H1 (cell line): Measurements from ENCODE around the gene NRXN3. TPM values are rescaled to one million over a fixed set of nuclear protein-coding genes. Genes with fewer than 3 reads are reported as not detected.

Experiments used
- CTCF ChIA-PET: fragments of 300-600 bp; sonication (Branson Sonifier 250); formaldehyde crosslinking; loops from one replicate; lab custom pipeline; 2021; ENCODE audit not compliant: partially characterized antibody; lab: Charles Lee
- POLR2A ChIA-PET: fragments of 300-600 bp; sonication (Branson Sonifier 250); formaldehyde crosslinking; loops from one replicate; lab custom pipeline; 2021; ENCODE audit warnings: inconsistent platforms; ENCODE audit not compliant: partially characterized antibody; lab: Charles Lee
- DNase-seq, 2 experiments: peaks; one replicate each; pipeline versions ENCODE4 v3.0.0 to v3.0.0-alpha.2; 2010 to 2022; ENCODE audit warnings: low spot score in 2 of 2, low read depth in 1 of 2, mixed read lengths in 1 of 2
- FAIRE-seq: peaks from 2 replicates; lab custom pipeline; 2011; peaks lifted over from hg19 to GRCh38; lab: Jason Lieb, UNC
- H2AFZ ChIP-seq: 2 replicates; pipeline ENCODE4 v1.8.1; 2012; ENCODE audit warnings: low read length, inconsistent platforms
- H2AK5ac ChIP-seq: 2 replicates; pipeline ENCODE4 v1.6.1; 2013; ENCODE audit warnings: low read depth, low read length
- H2BK120ac ChIP-seq: replicated peaks from 2 replicates; pipeline ENCODE3; 2013; ENCODE audit warnings: low read depth, low read length, inconsistent platforms
- H2BK12ac ChIP-seq: 2 replicates; pipeline ENCODE4 v1.6.1; 2013; ENCODE audit warnings: low read depth, low read length
- H2BK15ac ChIP-seq: 2 replicates; pipeline ENCODE4 v1.6.1; 2013; ENCODE audit warnings: low read length
- H2BK20ac ChIP-seq: 2 replicates; pipeline ENCODE4 v1.6.1; 2013; ENCODE audit warnings: low read length
- H2BK5ac ChIP-seq: 2 replicates; pipeline ENCODE4 v1.6.1; 2013; ENCODE audit warnings: low read depth, low read length
- H3K14ac ChIP-seq: 2 replicates; pipeline ENCODE4 v1.6.1; 2013; ENCODE audit warnings: inconsistent platforms; ENCODE audit not compliant: insufficient read length
- H3K18ac ChIP-seq: 2 replicates; pipeline ENCODE4 v1.6.1; 2013; ENCODE audit warnings: low read length; ENCODE audit errors: extremely low read depth
- H3K23ac ChIP-seq: 2 replicates; pipeline ENCODE4 v1.6.1; 2013; ENCODE audit warnings: inconsistent platforms; ENCODE audit not compliant: insufficient read length
- H3K23me2 ChIP-seq: 2 replicates; pipeline ENCODE4 v1.6.1; 2013; ENCODE audit warnings: low read depth, low read length
- H3K27ac ChIP-seq: 2 replicates; pipeline ENCODE4 v1.6.1; 2011; ENCODE audit warnings: low read depth, low read length, inconsistent platforms
- H3K27me3 ChIP-seq, 4 experiments: replicated peaks in 1 of 4; 1 replicate in 1 of 4; 2 replicates in 3 of 4; pipeline versions ENCODE4 v1.6.1 to v1.8.1; 2011 to 2013; ENCODE audit warnings: low read length in 3 of 4, mild to moderate bottlenecking in 3 of 4, inconsistent platforms in 2 of 4, mixed read lengths in 2 of 4, moderate library complexity in 1 of 4; ENCODE audit not compliant: control insufficient read depth in 3 of 4, insufficient read depth in 3 of 4; ENCODE audit errors: extremely low read depth in 1 of 4
- H3K36me3 ChIP-seq, 4 experiments: 2 replicates each; pipeline versions ENCODE4 v1.6.1 to v1.8.1; 2011 to 2013; ENCODE audit warnings: mild to moderate bottlenecking in 4 of 4, low read length in 3 of 4, moderate library complexity in 2 of 4, control low read depth in 1 of 4, inconsistent platforms in 1 of 4; ENCODE audit not compliant: insufficient read depth in 4 of 4, control insufficient read depth in 2 of 4
- H3K4ac ChIP-seq: replicated peaks from 2 replicates; pipeline ENCODE3; 2013; ENCODE audit warnings: low read length, low read depth, mixed read lengths, inconsistent platforms; ENCODE audit not compliant: insufficient read length
- H3K4me1 ChIP-seq, 4 experiments: replicated peaks in 1 of 4; 1 replicate in 1 of 4; 2 replicates in 3 of 4; pipeline versions ENCODE4 v1.6.1 to v1.8.1; 2011 to 2013; ENCODE audit warnings: low read length in 3 of 4, inconsistent platforms in 2 of 4, mixed read lengths in 1 of 4; ENCODE audit not compliant: insufficient read depth in 4 of 4, control insufficient read depth in 3 of 4
- H3K4me2 ChIP-seq, 2 experiments: 2 replicates each; pipeline versions ENCODE4 v1.6.1 to v1.8.1; 2011 to 2013; ENCODE audit warnings: low read depth in 2 of 2, low read length in 2 of 2, control low read depth in 1 of 2, inconsistent platforms in 1 of 2, mild to moderate bottlenecking in 1 of 2; ENCODE audit not compliant: insufficient read depth in 1 of 2
- H3K4me3 ChIP-seq, 4 experiments: fragments of 200-600, 300-600 bp in 1 of 4; sonication (generic), shearing (Covaris generic), sonication (Bioruptor Twin) in 1 of 4; 2 replicates each; pipeline versions ENCODE4 v1.5.1 to v1.8.1; 2011 to 2016; ENCODE audit warnings: low read length in 4 of 4, low read depth in 3 of 4, control low read depth in 2 of 4, inconsistent platforms in 2 of 4, mild to moderate bottlenecking in 2 of 4, mixed read lengths in 1 of 4, moderate library complexity in 1 of 4; ENCODE audit not compliant: insufficient read depth in 2 of 4; ENCODE audit errors: extremely low read depth in 1 of 4
- H3K56ac ChIP-seq: replicated peaks from 2 replicates; pipeline ENCODE3; 2013; ENCODE audit warnings: low read depth, mild to moderate bottlenecking, mixed read lengths, low read length, inconsistent platforms; ENCODE audit not compliant: insufficient read length
- H3K79me1 ChIP-seq: 2 replicates; pipeline ENCODE4 v1.6.1; 2013; ENCODE audit warnings: low read depth, low read length, control low read depth
- H3K79me2 ChIP-seq, 2 experiments: 2 replicates each; pipeline versions ENCODE4 v1.6.1 to v1.8.1; 2012 to 2013; ENCODE audit warnings: low read length in 2 of 2, mild to moderate bottlenecking in 2 of 2, inconsistent platforms in 1 of 2; ENCODE audit not compliant: insufficient read depth in 2 of 2, control insufficient read depth in 1 of 2
- H3K9ac ChIP-seq, 4 experiments: replicated peaks in 1 of 4; 1 replicate in 1 of 4; 2 replicates in 3 of 4; pipeline versions ENCODE4 v1.6.1 to v1.8.1; 2011 to 2013; ENCODE audit warnings: low read depth in 3 of 4, low read length in 3 of 4, control low read depth in 2 of 4, mild to moderate bottlenecking in 2 of 4, moderate library complexity in 2 of 4, inconsistent platforms in 1 of 4; ENCODE audit errors: extremely low read depth in 1 of 4
- H3K9me3 ChIP-seq, 2 experiments: 2 replicates each; pipeline versions ENCODE4 v1.6.1 to v1.8.1; 2012 to 2013; ENCODE audit warnings: mild to moderate bottlenecking in 2 of 2, moderate library complexity in 2 of 2, control low read depth in 1 of 2, inconsistent platforms in 1 of 2, low read depth in 1 of 2, low read length in 1 of 2, mixed read lengths in 1 of 2; ENCODE audit not compliant: insufficient read depth in 2 of 2
- H4K20me1 ChIP-seq, 2 experiments: replicated peaks in 1 of 2; 2 replicates each; pipeline versions ENCODE3 to v1.8.1; 2011 to 2013; ENCODE audit warnings: inconsistent platforms in 2 of 2, low read length in 2 of 2, mild to moderate bottlenecking in 1 of 2; ENCODE audit not compliant: insufficient read depth in 2 of 2, control insufficient read depth in 1 of 2
- H4K5ac ChIP-seq: 2 replicates; pipeline ENCODE4 v1.6.1; 2013; ENCODE audit warnings: low read length, low read depth, mixed read lengths, inconsistent platforms; ENCODE audit not compliant: insufficient read length
- H4K8ac ChIP-seq: 2 replicates; pipeline ENCODE4 v1.8.0; 2013; ENCODE audit warnings: mild to moderate bottlenecking, moderate library complexity, low read length, inconsistent platforms; ENCODE audit not compliant: insufficient read depth; ENCODE audit errors: extremely low read depth
- H4K91ac ChIP-seq: replicated peaks from 2 replicates; pipeline ENCODE3; 2013; ENCODE audit warnings: low read length, mixed read lengths, inconsistent platforms; ENCODE audit not compliant: insufficient read length
- POU5F1 ChIP-seq: IDR thresholded peaks from 2 replicates; pipeline ENCODE4 v1.6.1; 2011; ENCODE audit warnings: low read depth, mild to moderate bottlenecking, low read length, moderate library complexity
- whole genome bisulfite sequencing, 2 experiments: shearing (Covaris generic) in 1 of 2; methylation state at CpG; one replicate each; pipeline versions ENCODE4 v1.1.6 to v1.1.7; 2013 to 2015; ENCODE audit warnings: low lambda C conversion rate in 2 of 2, mixed read lengths in 2 of 2, inconsistent platforms in 1 of 2, low coverage in 1 of 2, missing lambda C conversion rate in 1 of 2; ENCODE audit not compliant: insufficient replicate concordance in 2 of 2, insufficient coverage in 1 of 2, insufficient read length in 1 of 2; ENCODE audit errors: extremely low coverage in 1 of 2, missing lambda C conversion rate in 1 of 2; 5-methylcytosine and 5-hydroxymethylcytosine counted together
- polyA plus RNA-seq, 7 experiments: library from polyadenylated mRNA; depleted of rRNA in 3 of 7; stranded (reverse) in 5 of 7; unstranded in 2 of 7; fragments of >200 nt in 5 of 7; fragments of 200-250 nt in 2 of 7; gene quantifications; 1 replicate in 5 of 7; 2 replicates in 1 of 7; 4 replicates in 1 of 7; pipeline versions ENCODE4 v1.2.1 to v1.2.3, GENCODE V29; 2011 to 2013; ENCODE audit warnings: missing spikeins in 2 of 7, mixed read lengths in 2 of 7
- total RNA-seq: library from RNA; stranded (reverse); fragmentation: NEBNext Ultra II Directional; extraction: Animal tissue kit (Norgen Biotek cat#: 25700); gene quantifications from 2 replicates; pipeline ENCODE4 v1.2.1, GENCODE V29; 2021

NRXN3 gene
- total and polyA plus RNA-seq, 2 of the 8 experiments (the other 6 are each of a cell fraction or from before 2014, with no cell fraction given): 2.6 to 4.1 TPM

DNA sequence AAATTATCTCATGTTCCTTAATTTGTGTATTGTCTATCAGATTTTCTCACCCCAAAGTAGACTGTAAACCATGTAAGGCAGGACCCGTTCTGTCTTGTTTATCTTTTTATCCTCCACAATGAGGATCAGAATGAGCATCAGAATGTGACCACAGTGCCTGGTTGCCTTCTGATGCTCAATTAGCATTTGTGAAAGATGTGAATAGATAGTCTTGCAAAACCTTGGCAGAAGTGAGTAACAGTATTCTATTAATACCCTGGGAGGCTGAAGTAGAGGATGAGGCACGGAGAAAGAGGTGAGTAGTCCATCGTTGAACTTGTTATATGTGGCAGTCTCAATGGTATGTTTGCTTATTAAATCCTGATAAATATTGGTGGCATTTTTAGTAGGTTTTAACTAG is 781.4 kb downstream of the NRXN3 start:
- H2BK20ac ChIP-seq: no peak overlapping the region
- no peaks in the 10 kb centered on the region for H3K79me2 ChIP-seq
- no peak for TF ChIP-seq POU5F1
- no peak overlapping the region for H3K4ac ChIP-seq
- no peaks in the 10 kb centered on the region for H4K20me1 ChIP-seq
- H4K8ac ChIP-seq: no peak overlapping the region
- no peak overlapping the region for H3K23ac ChIP-seq
- FAIRE-seq (no peak), DNase-seq (no peak)
- H3K23me2 ChIP-seq: no peaks in the 10 kb centered on the region
- no peaks in the 10 kb centered on the region for H3K36me3 ChIP-seq
- CTCF ChIA-PET: interaction anchor here (0.5 to 1.1 kb wide), 4 partner anchors 8 to 1166 kb away, joined by 3 to 5 read pairs (median 3); no protein-coding TSS in a partner anchor
- no peaks in the 10 kb centered on the region for H3K27me3 ChIP-seq
- H3K4me2 ChIP-seq: no peak overlapping the region
- H2AFZ ChIP-seq: no peak overlapping the region
- WGBS, 2 experiments: 95% methylated on average over 3 of the region's 3 CpGs; no CpG with 5 or more reads in 1 of the 2 experiments
- no peak overlapping the region for H3K9ac ChIP-seq
- POLR2A ChIA-PET: no interaction called here
- no peak overlapping the region for H3K18ac ChIP-seq
- no peak overlapping the region for H2BK120ac ChIP-seq
- no peaks in the 10 kb centered on the region for H3K79me1 ChIP-seq
- H2AK5ac ChIP-seq: no peak overlapping the region
- no peak overlapping the region for H2BK15ac ChIP-seq
- no peak overlapping the region for H4K91ac ChIP-seq
- no peak overlapping the region for H4K5ac ChIP-seq
- no peak overlapping the region for H3K27ac ChIP-seq
- no peak overlapping the region for H2BK12ac ChIP-seq
- H3K14ac ChIP-seq: no peak overlapping the region
- no peaks in the 10 kb centered on the region for H3K9me3 ChIP-seq
- no peaks in the 10 kb centered on the region for H3K4me1 ChIP-seq
- no peak overlapping the region for H3K56ac ChIP-seq
- no peak overlapping the region for H3K4me3 ChIP-seq
- no peak overlapping the region for H2BK5ac ChIP-seq
